Measurements from ENCODE around the gene CTNNA2. TPM values are rescaled to one million over a fixed set of nuclear protein-coding genes. Genes with fewer than 3 reads are reported as not detected.

CTNNA2 gene
- total RNA-seq, 6 donors from 2014 or later, result not detected

GRCh38 chr2:80209458-80209857, 696.6 kb downstream of the CTNNA2 start:
- no peak overlapping the region for H3K27ac ChIP-seq
- ATAC-seq (ENCODE audit: low FRiP score in 2 of 2), result no peak
- no peaks in the 10 kb centered on the region for H3K4me1 ChIP-seq
- no peak for TF ChIP-seq POLR2AphosphoS5 (IDR thresholded peaks at IDR 0.05)
- TF ChIP-seq POLR2A (IDR thresholded peaks at IDR 0.05), result no peak
- TF ChIP-seq EP300 (IDR thresholded peaks at IDR 0.05), result no peak
- TF ChIP-seq, protein P1, sequence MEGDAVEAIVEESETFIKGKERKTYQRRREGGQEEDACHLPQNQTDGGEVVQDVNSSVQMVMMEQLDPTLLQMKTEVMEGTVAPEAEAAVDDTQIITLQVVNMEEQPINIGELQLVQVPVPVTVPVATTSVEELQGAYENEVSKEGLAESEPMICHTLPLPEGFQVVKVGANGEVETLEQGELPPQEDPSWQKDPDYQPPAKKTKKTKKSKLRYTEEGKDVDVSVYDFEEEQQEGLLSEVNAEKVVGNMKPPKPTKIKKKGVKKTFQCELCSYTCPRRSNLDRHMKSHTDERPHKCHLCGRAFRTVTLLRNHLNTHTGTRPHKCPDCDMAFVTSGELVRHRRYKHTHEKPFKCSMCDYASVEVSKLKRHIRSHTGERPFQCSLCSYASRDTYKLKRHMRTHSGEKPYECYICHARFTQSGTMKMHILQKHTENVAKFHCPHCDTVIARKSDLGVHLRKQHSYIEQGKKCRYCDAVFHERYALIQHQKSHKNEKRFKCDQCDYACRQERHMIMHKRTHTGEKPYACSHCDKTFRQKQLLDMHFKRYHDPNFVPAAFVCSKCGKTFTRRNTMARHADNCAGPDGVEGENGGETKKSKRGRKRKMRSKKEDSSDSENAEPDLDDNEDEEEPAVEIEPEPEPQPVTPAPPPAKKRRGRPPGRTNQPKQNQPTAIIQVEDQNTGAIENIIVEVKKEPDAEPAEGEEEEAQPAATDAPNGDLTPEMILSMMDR (IDR thresholded peaks at IDR 0.05), result no peak
- WGBS, 2 donors, result 91 to 93% methylated on average over 5 of the region's 5 CpGs
- DNase-seq, result no peak
- H3K4me3 ChIP-seq, result no peak overlapping the region
- H3K9me3 ChIP-seq, result no peaks in the 10 kb centered on the region
- H3K27me3 ChIP-seq, result no peaks in the 10 kb centered on the region
- H3K36me3 ChIP-seq, result no peaks in the 10 kb centered on the region

DNA sequence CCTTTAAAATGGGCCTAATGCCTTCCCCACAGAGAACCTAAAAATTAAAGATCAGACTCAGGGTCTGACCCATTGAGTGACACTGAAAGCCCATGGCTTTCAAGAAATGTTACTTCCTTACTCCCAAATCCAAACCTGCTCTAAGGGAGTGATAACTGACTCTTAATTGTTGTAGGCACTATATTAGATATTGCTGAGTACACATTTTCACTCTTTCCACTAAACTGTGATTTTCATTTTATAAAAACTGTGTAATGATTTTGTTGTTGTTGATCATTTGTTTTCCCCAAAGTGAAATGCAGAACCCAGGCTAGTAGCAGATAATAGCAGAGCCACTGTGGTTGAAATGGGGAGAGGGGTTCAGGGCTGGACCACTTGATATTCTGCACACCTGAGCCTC, 704.6 kb downstream of the CTNNA2 start:
- Histone ChIP-seq H3K27me3 (no peaks in the 10 kb centered on the region), H3K36me3 (no peaks in the 10 kb centered on the region), H3K9me3 (peaks cover 0 to 3% (median 0%) of the 10 kb centered on the region in 4 donors), H3K27ac (no peak overlapping the region), H3K4me3 (no peak overlapping the region), H3K4me1 (no peaks in the 10 kb centered on the region)
- ATAC-seq (ENCODE audit: low FRiP score in 2 of 2) (no peak), DNase-seq (no peak)
- TF ChIP-seq POLR2AphosphoS5 (IDR thresholded peaks at IDR 0.05), result no peak
- no peak for TF ChIP-seq EP300 (IDR thresholded peaks at IDR 0.05)
- no peak for TF ChIP-seq POLR2A (IDR thresholded peaks at IDR 0.05)
- TF ChIP-seq, protein P1 (IDR thresholded peaks at IDR 0.05), result no peak

DNA sequence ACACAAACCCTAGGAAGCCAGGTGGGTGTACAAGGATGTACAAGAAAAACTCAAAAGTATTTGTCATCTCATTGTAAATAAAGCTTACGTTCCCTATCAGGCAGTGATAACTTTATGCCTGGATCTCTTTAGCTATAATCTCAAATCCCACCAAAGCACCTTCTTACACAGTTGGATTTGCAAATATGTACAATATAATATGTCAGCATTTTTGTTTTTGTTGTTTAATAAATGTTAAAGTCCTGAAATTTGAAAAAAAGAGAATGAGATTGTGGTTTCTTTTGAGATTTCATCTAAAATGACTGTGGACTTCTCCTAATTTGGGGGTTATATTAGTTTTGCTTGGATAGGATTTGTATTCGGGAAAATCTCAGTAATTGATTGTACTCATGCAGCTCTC, 709.8 kb downstream of the CTNNA2 start:
- TF ChIP-seq POLR2AphosphoS5 (IDR thresholded peaks at IDR 0.05), result no peak
- TF ChIP-seq, protein P1 (IDR thresholded peaks at IDR 0.05), result no peak
- no peak for TF ChIP-seq POLR2A (IDR thresholded peaks at IDR 0.05)
- no peak for TF ChIP-seq EP300 (IDR thresholded peaks at IDR 0.05)
- ATAC-seq (ENCODE audit: low FRiP score in 2 of 2) (no peak), DNase-seq (no peak)
- H3K36me3 ChIP-seq, result no peaks in the 10 kb centered on the region
- H3K27ac ChIP-seq, result no peak overlapping the region
- H3K27me3 ChIP-seq, result no peaks in the 10 kb centered on the region
- WGBS, 2 donors, result 86 to 93% methylated on average over 2 of the region's 2 CpGs
- H3K4me3 ChIP-seq, result no peak overlapping the region
- H3K9me3 ChIP-seq, result no peaks in the 10 kb centered on the region
- H3K4me1 ChIP-seq, result no peaks in the 10 kb centered on the region

DNA sequence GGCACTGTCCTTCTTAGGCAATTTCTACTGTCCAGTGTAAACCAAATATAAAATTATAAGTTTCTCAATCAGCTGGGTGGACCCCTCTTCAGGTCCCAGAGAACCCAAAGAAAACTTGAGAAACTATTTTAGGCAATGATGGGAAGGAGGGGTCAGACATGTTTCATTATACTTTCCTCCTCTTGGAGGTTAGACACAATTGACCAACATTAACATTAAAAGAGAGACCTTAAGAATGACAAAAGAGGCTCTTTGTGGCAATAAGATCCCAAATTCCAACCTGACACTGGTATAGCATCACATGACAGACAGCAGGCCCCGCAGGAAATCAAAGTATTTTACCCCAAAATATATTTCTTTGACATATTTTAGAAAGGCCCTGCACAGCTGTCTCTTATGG, 718.6 kb downstream of the CTNNA2 start:
- no peaks in the 10 kb centered on the region for H3K27me3 ChIP-seq
- no peak for ATAC-seq (ENCODE audit: low FRiP score in 2 of 2)
- TF ChIP-seq, protein P1 (IDR thresholded peaks at IDR 0.05), result no peak
- TF ChIP-seq POLR2AphosphoS5 (IDR thresholded peaks at IDR 0.05) (no peak), POLR2A (IDR thresholded peaks at IDR 0.05) (no peak), EP300 (IDR thresholded peaks at IDR 0.05) (no peak)
- H3K4me3 ChIP-seq, result no peak overlapping the region
- no peaks in the 10 kb centered on the region for H3K9me3 ChIP-seq
- 36 to 69% methylated on average over 1 of the region's 1 CpG for WGBS, 2 donors
- H3K27ac ChIP-seq, result no peak overlapping the region
- DNase-seq, result no peak
- H3K36me3 ChIP-seq, result no peaks in the 10 kb centered on the region
- H3K4me1 ChIP-seq, result no peaks in the 10 kb centered on the region

- Histone ChIP-seq H3K27ac (no peak overlapping the region), H3K27me3 (no peaks in the 10 kb centered on the region), H3K4me3 (no peak overlapping the region), H3K9me3 (no peaks in the 10 kb centered on the region), H3K4me1 (no peaks in the 10 kb centered on the region), H3K36me3 (no peaks in the 10 kb centered on the region)
- TF ChIP-seq EP300 (IDR thresholded peaks at IDR 0.05) (no peak), POLR2A (IDR thresholded peaks at IDR 0.05) (no peak), POLR2AphosphoS5 (IDR thresholded peaks at IDR 0.05) (no peak)
- TF ChIP-seq, protein P1 (IDR thresholded peaks at IDR 0.05), result no peak
- no peak for DNase-seq
- ATAC-seq (ENCODE audit: low FRiP score in 2 of 2), result no peak
- WGBS, 2 donors, result 80 to 87% methylated on average over 1 of the region's 1 CpG
Measured at GRCh38 chr2:80233333-80233732, 720.5 kb downstream of the CTNNA2 start.
